Thymus (tissue), 14 donors: Measurements from ENCODE around the gene CCM2. TPM values are rescaled to one million over a fixed set of nuclear protein-coding genes. Genes with fewer than 3 reads are reported as not detected.

Experiments
- DNase-seq, 9 donors: peaks; one replicate each; pipeline ENCODE4 v3.0.0-alpha.2; 2013; ENCODE audit warnings: low spot score in 9 of 9, low read depth in 6 of 9, missing footprints in 1 of 9
- H3K27ac ChIP-seq, 2 donors: one replicate each; pipeline ENCODE4 v1.5.1; 2013; ENCODE audit warnings: control low read depth in 1 of 2, low read depth in 1 of 2, low read length in 1 of 2, mild to moderate bottlenecking in 1 of 2, moderate library complexity in 1 of 2
- H3K27me3 ChIP-seq, 2 donors: one replicate each; pipeline ENCODE4 v1.5.1; 2013; ENCODE audit warnings: low read length in 1 of 2; ENCODE audit not compliant: control insufficient read depth in 2 of 2, insufficient read depth in 1 of 2
- H3K36me3 ChIP-seq, 2 donors: one replicate each; pipeline ENCODE4 v1.5.1; 2013; ENCODE audit warnings: low read length in 1 of 2, mild to moderate bottlenecking in 1 of 2, moderate library complexity in 1 of 2; ENCODE audit not compliant: control insufficient read depth in 2 of 2, insufficient read depth in 2 of 2
- H3K4me1 ChIP-seq, 2 donors: one replicate each; pipeline ENCODE4 v1.5.1; 2013; ENCODE audit warnings: low read length in 2 of 2; ENCODE audit not compliant: control insufficient read depth in 2 of 2, insufficient read depth in 2 of 2
- H3K4me3 ChIP-seq, 2 donors: one replicate each; pipeline ENCODE4 v1.5.1; 2013; ENCODE audit warnings: low read length in 2 of 2, control low read depth in 1 of 2, mild to moderate bottlenecking in 1 of 2
- H3K9me3 ChIP-seq, 2 donors: one replicate each; pipeline ENCODE4 v1.5.1; 2013; ENCODE audit warnings: low read length in 1 of 2, mild to moderate bottlenecking in 1 of 2; ENCODE audit not compliant: control insufficient read depth in 2 of 2, insufficient read depth in 1 of 2
- WGBS: extraction: QIAGEN DNeasy Blood & Tissue Kit; methylation state at CpG from one replicate; pipeline ENCODE4 v1.1.7; 2013; 5-methylcytosine and 5-hydroxymethylcytosine counted together
- long read RNA-seq, 10 donors: transcript quantifications; one replicate each; lab custom pipeline, GENCODE V29; 2026
- polyA plus RNA-seq: library from polyadenylated mRNA; stranded (reverse); fragments of 200-250 nt; gene quantifications from one replicate; pipeline ENCODE4 v1.2.3, GENCODE V29; 2013
- total RNA-seq: library from RNA; stranded (reverse); fragments of 120-200 nt; gene quantifications from one replicate; pipeline ENCODE4 v1.2.4, GENCODE V29; 2013
- donor health status: healthy.

The CCM2 gene
- 69.3 TPM for total RNA-seq
- 114 TPM for polyA plus RNA-seq
- long read RNA-seq, donor 1, partial matches to known transcripts, result 0 of 4 reads
- long read RNA-seq, donor 1, other reads (novel, unspliced or antisense), result 0 of 4 reads
- long read RNA-seq, donor 2, result 0 reads
- long read RNA-seq, donor 3, transcript CCM2-218 (9 exons, 1,719 nt), result minor isoform, 6 of 31 reads
- long read RNA-seq, donor 3, transcript CCM2-201 (10 exons, 1,894 nt), result major isoform, 13 of 31 reads
- long read RNA-seq, donor 3, partial matches to known transcripts, result 5 of 31 reads
- long read RNA-seq, donor 3, other reads (novel, unspliced or antisense), result 0 of 31 reads
- long read RNA-seq, donor 4, transcript CCM2-201 (10 exons, 1,894 nt), result major isoform, 9 of 14 reads
- long read RNA-seq, donor 4, partial matches to known transcripts, result 0 of 14 reads
- long read RNA-seq, donor 4, other reads (novel, unspliced or antisense), result 0 of 14 reads
- long read RNA-seq, donor 5, transcript CCM2-201 (10 exons, 1,894 nt), result major isoform, 10 of 107 reads
- long read RNA-seq, donor 5, partial matches to known transcripts, result 76 of 107 reads
- long read RNA-seq, donor 5, other reads (novel, unspliced or antisense), result 12 of 107 reads
- long read RNA-seq, donor 6, transcript CCM2-201 (10 exons, 1,894 nt), result major isoform, 8 of 13 reads
- long read RNA-seq, donor 6, partial matches to known transcripts, result 0 of 13 reads
- long read RNA-seq, donor 6, other reads (novel, unspliced or antisense), result 0 of 13 reads
- long read RNA-seq, donor 7, partial matches to known transcripts, result 0 of 9 reads
- long read RNA-seq, donor 7, other reads (novel, unspliced or antisense), result 0 of 9 reads
- long read RNA-seq, donor 8, partial matches to known transcripts, result 0 of 4 reads
- long read RNA-seq, donor 8, other reads (novel, unspliced or antisense), result 0 of 4 reads
- long read RNA-seq, donor 9, partial matches to known transcripts, result 0 of 12 reads
- long read RNA-seq, donor 9, other reads (novel, unspliced or antisense), result 0 of 12 reads
- long read RNA-seq, donor 10, transcript CCM2-201 (10 exons, 1,894 nt), result major isoform, 9 of 30 reads
- long read RNA-seq, donor 10, transcript CCM2-207 (10 exons, 2,471 nt), result minor isoform, 7 of 30 reads
- long read RNA-seq, donor 10, partial matches to known transcripts, result 13 of 30 reads
- long read RNA-seq, donor 10, other reads (novel, unspliced or antisense), result 0 of 30 reads

- DNase-seq, result peak in 1 of 9 donors; percentile 45
- 1% methylated on average over 77 of the region's 77 CpGs for WGBS
- H3K27ac ChIP-seq, result peak within 1 kb of the TSS; percentile 89 to 97
- peak within 1 kb of the TSS; percentile 68 to 86 for H3K4me3 ChIP-seq
- H3K36me3 ChIP-seq, result peaks cover 0 to 4% of the 10 kb centered on the region in 2 donors
- H3K4me1 ChIP-seq, result peaks cover 27 to 45% of the 10 kb centered on the region in 2 donors
- no peaks in the 10 kb centered on the region for H3K27me3 ChIP-seq
- H3K9me3 ChIP-seq, result peaks cover 0 to 3% of the 10 kb centered on the region in 2 donors
Measured at GRCh38 chr7:45000093-45001032, at the start of gene CCM2. CCM2 (plus strand) TSS chr7:45000201; CDS start chr7:45000334, 133 bp downstream.

- 97% methylated on average over 2 of the region's 2 CpGs for WGBS
- no peak for DNase-seq
- no peak overlapping the region for H3K27ac ChIP-seq
- no peaks in the 10 kb centered on the region for H3K4me1 ChIP-seq
- no peaks in the 10 kb centered on the region for H3K9me3 ChIP-seq
- H3K4me3 ChIP-seq, result no peak overlapping the region
- H3K27me3 ChIP-seq, result no peaks in the 10 kb centered on the region
- H3K36me3 ChIP-seq, result no peaks in the 10 kb centered on the region
Measured at GRCh38 chr7:44953156-44953555, 46.8 kb upstream of the CCM2 start.

GRCh38 chr7:44955733-44956132 is 44.3 kb upstream of the CCM2 start:
- H3K9me3 ChIP-seq, result no peaks in the 10 kb centered on the region
- H3K4me3 ChIP-seq, result no peak overlapping the region
- no peaks in the 10 kb centered on the region for H3K27me3 ChIP-seq
- peaks cover 0 to 4% of the 10 kb centered on the region in 2 donors for H3K4me1 ChIP-seq
- DNase-seq, result no peak
- H3K36me3 ChIP-seq, result no peaks in the 10 kb centered on the region
- 88% methylated on average over 2 of the region's 2 CpGs for WGBS
- no peak overlapping the region for H3K27ac ChIP-seq

- Histone ChIP-seq H3K4me3 (no peak overlapping the region), H3K9me3 (no peaks in the 10 kb centered on the region), H3K27ac (no peak overlapping the region), H3K4me1 (peaks cover 0 to 4% of the 10 kb centered on the region in 2 donors), H3K36me3 (no peaks in the 10 kb centered on the region), H3K27me3 (no peaks in the 10 kb centered on the region)
- no peak for DNase-seq
- 96% methylated on average over 10 of the region's 10 CpGs for WGBS
Measured at GRCh38 chr7:44956157-44956766, 43.7 kb upstream of the CCM2 start.

GRCh38 chr7:44958645-44959344 is 41.2 kb upstream of the CCM2 start:
- DNase-seq, result no peak
- Histone ChIP-seq H3K27me3 (peaks cover 0 to 3% of the 10 kb centered on the region in 2 donors), H3K4me3 (no peak overlapping the region), H3K9me3 (no peaks in the 10 kb centered on the region), H3K36me3 (peaks cover 10 to 20% of the 10 kb centered on the region in 2 donors), H3K4me1 (peaks cover 0 to 4% of the 10 kb centered on the region in 2 donors), H3K27ac (no peak overlapping the region)
- 73% methylated on average over 8 of the region's 8 CpGs for WGBS

GRCh38 chr7:44959433-44959951 is 40.5 kb upstream of the CCM2 start:
- DNase-seq, result no peak
- Histone ChIP-seq H3K27ac (no peak overlapping the region), H3K4me3 (no peak overlapping the region), H3K4me1 (peaks cover 0 to 4% of the 10 kb centered on the region in 2 donors), H3K36me3 (peaks cover 17 to 27% of the 10 kb centered on the region in 2 donors), H3K27me3 (peaks cover 0 to 3% of the 10 kb centered on the region in 2 donors), H3K9me3 (no peaks in the 10 kb centered on the region)
- WGBS, result 80% methylated on average over 8 of the region's 8 CpGs

- H3K9me3 ChIP-seq, result no peaks in the 10 kb centered on the region
- no peak for DNase-seq
- peaks cover 0 to 3% of the 10 kb centered on the region in 2 donors for H3K27me3 ChIP-seq
- 93% methylated on average over 4 of the region's 4 CpGs for WGBS
- peaks cover 23 to 33% of the 10 kb centered on the region in 2 donors for H3K36me3 ChIP-seq
- H3K27ac ChIP-seq, result no peak overlapping the region
- H3K4me3 ChIP-seq, result no peak overlapping the region
- peaks cover 0 to 4% of the 10 kb centered on the region in 2 donors for H3K4me1 ChIP-seq
Measured at GRCh38 chr7:44960011-44960580, 39.9 kb upstream of the CCM2 start.
